GM23248 (cell line): Measurements from ENCODE around the gene CIAO3. TPM values are rescaled to one million over a fixed set of nuclear protein-coding genes. Genes with fewer than 3 reads are reported as not detected.
A peak's percentile ranks its signal among the peaks of the same experiment; 100 is the strongest.

Source experiments
- DNase-seq: peaks from one replicate; pipeline ENCODE4 v3.0.0-alpha.2; 2015
- H2AFZ ChIP-seq: fragments of 200-600 bp; sonication (generic); 2 replicates; pipeline ENCODE4 v1.6.1; 2016; ENCODE audit warnings: antibody characterized with exemption
- H3F3A ChIP-seq: fragments of 200-600 bp; sonication (generic); 2 replicates; pipeline ENCODE4 v1.6.1; 2016; ENCODE audit warnings: mild to moderate bottlenecking, antibody characterized with exemption, mixed run types; ENCODE audit not compliant: insufficient read depth
- H3K27ac ChIP-seq: fragments of 200-600 bp; sonication (generic); 2 replicates; pipeline ENCODE4 v1.5.1; 2016; ENCODE audit warnings: mild to moderate bottlenecking
- H3K27me3 ChIP-seq: fragments of 200-600 bp; sonication (generic); replicated peaks from 2 replicates; pipeline ENCODE4 v1.6.1; 2016; ENCODE audit warnings: mild to moderate bottlenecking; ENCODE audit not compliant: insufficient read depth
- H3K36me3 ChIP-seq: fragments of 200-600 bp; sonication (generic); 2 replicates; pipeline ENCODE4 v1.6.1; 2016; ENCODE audit warnings: low read depth, mild to moderate bottlenecking
- H3K4me1 ChIP-seq: fragments of 200-600 bp; sonication (generic); 2 replicates; pipeline ENCODE4 v1.6.1; 2016; ENCODE audit warnings: mild to moderate bottlenecking; ENCODE audit not compliant: insufficient read depth
- H3K4me2 ChIP-seq: fragments of 200-600 bp; sonication (generic); one replicate; pipeline ENCODE4 v1.6.1; 2016; ENCODE audit warnings: mild to moderate bottlenecking; ENCODE audit not compliant: unreplicated experiment
- H3K4me3 ChIP-seq: fragments of 200-600 bp; sonication (generic); 2 replicates; pipeline ENCODE4 v1.5.1; 2016; ENCODE audit warnings: mild to moderate bottlenecking
- H3K79me2 ChIP-seq: fragments of 200-600 bp; sonication (generic); 2 replicates; pipeline ENCODE4 v1.6.1; 2016; ENCODE audit warnings: mild to moderate bottlenecking; ENCODE audit not compliant: insufficient read depth
- H3K9ac ChIP-seq: fragments of 200-600 bp; sonication (generic); 2 replicates; pipeline ENCODE4 v1.6.1; 2016; ENCODE audit warnings: mild to moderate bottlenecking
- H3K9me2 ChIP-seq: fragments of 200-600 bp; sonication (generic); 2 replicates; pipeline ENCODE4 v1.6.1; 2016; ENCODE audit warnings: mixed run types, mild to moderate bottlenecking, moderate library complexity; ENCODE audit not compliant: insufficient read depth
- H3K9me3 ChIP-seq: fragments of 200-600 bp; sonication (generic); one replicate; pipeline ENCODE4 v1.6.1; 2017; ENCODE audit warnings: low read depth
- H4K20me1 ChIP-seq: fragments of 200-600 bp; sonication (generic); 2 replicates; pipeline ENCODE4 v1.6.0; 2016; ENCODE audit not compliant: insufficient read depth
- EZH2 ChIP-seq: fragments of 200-600 bp; sonication (generic); IDR thresholded peaks from 2 replicates; pipeline ENCODE4 v1.6.1; 2018; ENCODE audit warnings: antibody characterized with exemption, mild to moderate bottlenecking; ENCODE audit not compliant: insufficient read depth, poor library complexity, severe bottlenecking
- EZH2phosphoT487 ChIP-seq: fragments of 200-600 bp; sonication (generic); IDR thresholded peaks from 2 replicates; pipeline ENCODE4 v1.6.1; 2018; ENCODE audit warnings: antibody characterized with exemption, moderate library complexity, mild to moderate bottlenecking, low read depth; ENCODE audit not compliant: insufficient read depth
- WGBS, 2 experiments: methylation state at CpG; one replicate each; pipeline ENCODE4 v1.1.6; 2015 to 2017; ENCODE audit warnings: low lambda C conversion rate in 2 of 2, low coverage in 1 of 2; ENCODE audit errors: missing lambda C conversion rate in 2 of 2; 5-methylcytosine and 5-hydroxymethylcytosine counted together
- in situ Hi-C: fragments of 300-500 bp; cut with MboI; formaldehyde crosslinking; loops from 2 replicates; pipeline ENCODE4 v1.15.0; 2020
- polyA plus RNA-seq: library from polyadenylated mRNA; unstranded; fragments of >200 nt; fragmentation: Nextera tagmentation; extraction: Ambion mirVana; gene quantifications from 2 replicates; pipeline ENCODE4 v1.2.1, GENCODE V29; 2016
- total RNA-seq: library from RNA; depleted of rRNA; stranded (reverse); fragments of >200 nt; shearing (Covaris generic); gene quantifications from 2 replicates; pipeline ENCODE4 v1.2.3, GENCODE V29; 2014

Gene CIAO3
- total and polyA plus RNA-seq, 2 experiments from 2014 or later: 24.5 to 37.5 TPM

DNA sequence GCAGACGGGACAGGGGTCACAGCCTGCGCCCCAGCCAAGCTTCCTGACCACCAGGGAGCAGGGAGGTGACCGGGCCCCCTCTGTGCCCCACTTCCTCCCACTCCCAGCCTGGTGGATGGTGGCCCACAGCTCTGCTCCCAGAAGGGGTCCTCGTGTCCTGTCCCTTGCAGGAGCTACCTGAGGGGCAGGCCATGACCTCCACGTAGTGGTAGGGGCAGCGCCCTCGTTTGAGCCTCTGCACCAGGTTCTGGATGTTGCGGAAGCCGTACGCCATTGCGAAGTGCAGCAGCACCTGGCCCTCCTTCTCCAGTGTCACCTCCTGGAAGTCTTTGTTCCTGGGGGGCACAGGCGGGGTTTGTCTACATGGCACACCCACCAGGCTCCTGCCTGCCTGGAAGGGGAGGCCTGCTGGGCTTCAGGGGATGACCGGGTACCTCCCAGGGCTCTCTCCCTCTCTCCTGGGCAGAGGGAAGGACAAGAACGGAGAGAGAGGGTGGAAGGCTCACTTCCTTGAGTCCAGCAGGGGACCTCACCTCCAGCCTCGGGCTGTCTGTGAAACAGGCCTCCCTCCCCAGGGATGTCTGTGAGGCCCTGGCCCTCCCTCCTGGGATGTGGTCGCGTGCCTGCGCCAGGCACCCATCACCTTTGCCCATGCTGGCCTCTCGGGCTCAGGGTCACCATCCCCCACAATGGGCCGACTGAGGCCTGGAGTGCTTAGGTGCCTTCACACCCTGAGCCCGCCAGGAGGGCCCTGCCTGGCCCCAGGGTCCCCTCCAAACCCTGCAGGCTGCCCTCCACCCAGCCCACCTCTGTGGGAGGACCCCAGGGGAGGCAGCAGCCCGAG, 9.9 kb downstream of the CIAO3 start:
- Histone ChIP-seq H3K4me2 (no peak overlapping the region), H3K4me3 (no peak overlapping the region), H3K79me2 (no peaks in the 10 kb centered on the region), H3K27me3 (no peaks in the 10 kb centered on the region), H3K27ac (no peak overlapping the region), H2AFZ (no peak overlapping the region), H3K36me3 (no peaks in the 10 kb centered on the region), H3K9ac (no peak overlapping the region), H3K9me3 (no peaks in the 10 kb centered on the region), H3F3A (no peaks in the 10 kb centered on the region), H4K20me1 (no peaks in the 10 kb centered on the region), H3K9me2 (no peaks in the 10 kb centered on the region), H3K4me1 (no peaks in the 10 kb centered on the region)
- in situ Hi-C loops: no loop called here
- no peak for DNase-seq
- WGBS, 2 experiments: 86 to 90% methylated on average over 20 to 22 of the region's 22 CpGs
- TF ChIP-seq EZH2 (no peak), EZH2phosphoT487 (no peak)

DNA sequence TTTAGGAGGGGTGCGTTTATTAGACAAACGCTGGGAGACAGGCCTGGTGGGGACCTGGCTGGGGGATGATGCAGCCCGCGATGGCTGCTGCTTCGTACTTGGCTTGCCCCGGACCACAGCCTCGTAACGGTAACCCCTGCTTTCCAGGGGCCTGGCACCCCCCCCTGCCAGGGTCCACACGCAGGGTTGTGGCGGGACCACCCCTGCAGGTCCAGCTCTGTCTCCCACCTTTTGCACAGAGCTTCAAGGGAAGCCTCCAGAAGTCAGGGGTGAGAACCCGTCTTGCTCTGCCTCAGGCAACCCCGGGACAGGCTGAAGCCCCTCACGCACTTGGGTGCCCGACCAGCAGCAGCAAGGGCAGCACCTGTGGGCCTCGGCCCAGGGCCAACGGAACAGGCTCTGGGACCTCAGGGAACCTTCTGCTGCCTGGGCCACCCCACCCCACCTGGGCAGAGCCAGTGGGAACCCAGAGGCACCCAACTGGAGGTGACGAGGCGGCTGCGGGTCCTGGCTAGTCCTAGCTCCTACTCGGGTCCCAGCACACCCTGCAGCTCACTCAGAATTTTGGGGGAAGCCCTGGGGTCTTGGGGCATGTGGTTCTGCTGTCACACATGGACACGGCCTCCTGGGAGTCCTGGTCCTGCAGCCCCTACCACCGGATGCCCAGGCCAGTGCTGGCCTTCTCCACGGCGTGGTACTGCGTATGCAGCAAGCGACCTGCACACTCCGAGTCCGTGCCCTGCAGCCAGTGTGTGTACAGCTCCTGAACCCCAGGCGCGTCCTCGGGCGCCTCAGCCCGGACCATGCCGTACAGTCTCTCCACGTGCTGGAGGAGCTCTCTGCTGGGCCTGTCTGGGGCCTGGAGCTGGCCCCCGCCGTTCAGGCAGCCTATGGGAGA, 10.8 kb downstream of the CIAO3 start:
- Histone ChIP-seq H2AFZ (no peak overlapping the region), H3K27me3 (no peaks in the 10 kb centered on the region), H4K20me1 (no peaks in the 10 kb centered on the region), H3K9me3 (no peaks in the 10 kb centered on the region), H3K27ac (no peak overlapping the region), H3K79me2 (no peaks in the 10 kb centered on the region), H3K9ac (no peak overlapping the region), H3K36me3 (no peaks in the 10 kb centered on the region), H3K4me1 (no peaks in the 10 kb centered on the region), H3F3A (no peaks in the 10 kb centered on the region), H3K4me2 (no peak overlapping the region), H3K9me2 (no peaks in the 10 kb centered on the region), H3K4me3 (no peak overlapping the region)
- WGBS, 2 experiments: 81 to 83% methylated on average over 37 of the region's 37 CpGs
- TF ChIP-seq EZH2 (no peak), EZH2phosphoT487 (no peak)
- in situ Hi-C loops: no loop called here
- no peak for DNase-seq

DNA sequence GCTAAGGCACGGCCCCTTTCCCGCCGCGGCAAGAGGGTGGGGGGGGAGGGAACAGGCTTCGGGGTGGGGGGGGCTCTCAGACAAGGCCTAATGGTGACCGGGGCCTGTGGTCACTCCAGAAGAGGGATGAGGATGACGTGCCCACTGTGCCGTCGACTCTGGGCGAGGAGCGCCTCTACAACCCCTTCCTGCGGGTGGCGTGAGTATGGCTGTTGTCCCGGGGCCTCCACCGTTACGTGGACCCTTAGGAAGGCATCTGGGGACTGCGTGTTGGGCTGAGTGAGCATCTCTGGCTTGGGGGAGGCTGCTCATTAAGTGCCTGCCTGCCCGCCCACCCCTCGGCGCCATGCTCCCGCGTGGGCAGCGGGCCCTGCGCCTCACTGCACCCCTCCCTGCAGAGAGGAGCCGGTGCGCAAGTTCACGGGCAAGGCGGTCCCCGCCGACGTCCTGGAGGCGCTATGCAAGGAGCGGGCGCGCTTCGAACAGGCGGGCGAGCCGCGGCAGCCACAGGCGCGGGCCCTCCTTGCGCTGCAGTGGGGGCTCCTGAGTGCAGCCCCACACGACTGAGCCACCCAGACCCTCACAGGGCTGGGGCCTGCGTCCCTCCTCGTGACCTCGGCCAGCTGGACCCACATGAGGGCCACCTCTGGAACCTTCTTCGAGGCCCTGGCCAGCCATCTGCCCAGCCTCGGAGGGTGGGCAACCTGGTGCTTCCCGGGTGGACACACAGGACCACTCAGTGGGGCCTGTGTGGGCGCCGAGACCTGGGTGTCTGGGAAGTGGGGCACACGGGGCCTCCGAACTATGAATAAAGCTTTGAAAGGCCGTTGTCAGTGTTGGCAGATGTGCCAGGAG, 11.7 kb downstream of the CIAO3 start:
- no peaks in the 10 kb centered on the region for H3K79me2 ChIP-seq
- no peaks in the 10 kb centered on the region for H3K36me3 ChIP-seq
- in situ Hi-C loops: no loop called here
- H2AFZ ChIP-seq: no peak overlapping the region
- no peak overlapping the region for H3K27ac ChIP-seq
- H3K9ac ChIP-seq: no peak overlapping the region; the same call in 1 of the 2 replicates
- no peak overlapping the region for H3K4me2 ChIP-seq
- H3K9me3 ChIP-seq: no peaks in the 10 kb centered on the region
- H3K27me3 ChIP-seq: no peaks in the 10 kb centered on the region
- no peaks in the 10 kb centered on the region for H3K9me2 ChIP-seq
- DNase-seq: peak; percentile 55
- no peak overlapping the region for H3K4me3 ChIP-seq
- H3K4me1 ChIP-seq: no peaks in the 10 kb centered on the region
- WGBS, 2 experiments: 55 to 56% methylated on average over 41 to 52 of the region's 55 CpGs
- TF ChIP-seq EZH2: no peak
- TF ChIP-seq EZH2phosphoT487: no peak
- no peaks in the 10 kb centered on the region for H4K20me1 ChIP-seq
- no peaks in the 10 kb centered on the region for H3F3A ChIP-seq
